Adrenal gland (tissue), 5 donors: Measurements from ENCODE around the gene ATXN10.

ENCODE experiments used
- CTCF ChIP-seq, 6 experiments: fragments of 450-650 bp in 4 of 6; fragments of 200-600 bp in 2 of 6; sonication (generic) in 1 of 6; IDR thresholded peaks; 1 replicate in 5 of 6; 2 replicates in 1 of 6; pipeline versions ENCODE4 v1.5.1 to v1.8.0; 2016 to 2021; ENCODE audit warnings: antibody characterized with exemption in 6 of 6, mild to moderate bottlenecking in 2 of 6, moderate library complexity in 1 of 6
- POLR2A ChIP-seq, 2 donors: fragments of 450-650 bp; IDR thresholded peaks; one replicate each; pipeline ENCODE4 v1.6.1; 2017; ENCODE audit warnings: antibody characterized with exemption in 2 of 2, mild to moderate bottlenecking in 2 of 2, moderate library complexity in 1 of 2
- donor health status: DM: no; HTN: no; CAD: no.

GRCh38 chr22:45686836-45687235 is 15.2 kb downstream of the ATXN10 start:
- no peak for TF ChIP-seq CTCF (IDR thresholded peaks at IDR 0.05)
- no peak for TF ChIP-seq POLR2A (IDR thresholded peaks at IDR 0.05)
